Inflammatory macrophage treated with lipopolysaccharide for 1 hour (primary cell): ENCODE data around the gene LRRC51.

Experiments used
- DNase-seq, 2 donors: peaks; one replicate each; pipeline ENCODE4 v3.0.0-alpha.2; 2020 to 2022

The LRRC51 gene

DNA sequence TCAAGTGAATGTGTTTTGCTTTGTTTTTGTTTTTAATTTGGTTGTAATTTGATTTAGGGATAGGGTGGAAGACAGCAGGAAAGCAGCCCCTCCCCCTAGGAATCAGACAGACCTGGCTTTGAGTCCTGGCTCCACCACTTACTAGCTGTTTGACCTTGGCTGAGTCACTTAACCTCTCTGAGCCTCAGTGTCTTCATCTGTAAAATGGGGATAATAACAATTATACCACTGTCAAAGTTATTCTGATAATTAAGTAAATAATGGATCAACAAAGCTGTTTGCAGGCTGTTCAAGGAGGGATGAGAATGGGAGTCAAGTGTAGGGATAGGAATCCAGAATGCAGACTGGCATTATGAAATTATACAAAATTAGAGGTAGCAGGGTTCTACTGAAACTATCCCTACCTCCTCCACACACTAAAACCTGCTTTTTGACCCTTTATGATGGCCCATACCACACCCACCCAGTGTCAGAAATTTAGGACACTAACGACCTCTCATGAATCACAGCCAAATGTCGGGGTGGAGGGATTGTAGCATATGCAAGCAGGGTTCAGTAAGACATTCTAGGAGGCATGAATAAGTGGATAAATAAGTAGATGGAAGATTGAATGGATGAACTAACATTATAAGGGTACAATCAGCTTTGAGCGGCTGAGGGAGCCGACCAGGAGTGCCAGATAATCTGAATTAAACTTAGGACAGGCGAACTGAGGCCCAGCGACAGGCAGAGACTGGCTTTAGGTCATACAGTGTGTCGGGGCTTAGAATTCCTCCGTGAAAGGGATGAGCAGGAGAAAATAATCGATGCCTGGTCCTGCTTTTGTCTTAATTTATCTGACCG lies 30.9 kb downstream of the LRRC51 start:
- no peak for DNase-seq

DNA sequence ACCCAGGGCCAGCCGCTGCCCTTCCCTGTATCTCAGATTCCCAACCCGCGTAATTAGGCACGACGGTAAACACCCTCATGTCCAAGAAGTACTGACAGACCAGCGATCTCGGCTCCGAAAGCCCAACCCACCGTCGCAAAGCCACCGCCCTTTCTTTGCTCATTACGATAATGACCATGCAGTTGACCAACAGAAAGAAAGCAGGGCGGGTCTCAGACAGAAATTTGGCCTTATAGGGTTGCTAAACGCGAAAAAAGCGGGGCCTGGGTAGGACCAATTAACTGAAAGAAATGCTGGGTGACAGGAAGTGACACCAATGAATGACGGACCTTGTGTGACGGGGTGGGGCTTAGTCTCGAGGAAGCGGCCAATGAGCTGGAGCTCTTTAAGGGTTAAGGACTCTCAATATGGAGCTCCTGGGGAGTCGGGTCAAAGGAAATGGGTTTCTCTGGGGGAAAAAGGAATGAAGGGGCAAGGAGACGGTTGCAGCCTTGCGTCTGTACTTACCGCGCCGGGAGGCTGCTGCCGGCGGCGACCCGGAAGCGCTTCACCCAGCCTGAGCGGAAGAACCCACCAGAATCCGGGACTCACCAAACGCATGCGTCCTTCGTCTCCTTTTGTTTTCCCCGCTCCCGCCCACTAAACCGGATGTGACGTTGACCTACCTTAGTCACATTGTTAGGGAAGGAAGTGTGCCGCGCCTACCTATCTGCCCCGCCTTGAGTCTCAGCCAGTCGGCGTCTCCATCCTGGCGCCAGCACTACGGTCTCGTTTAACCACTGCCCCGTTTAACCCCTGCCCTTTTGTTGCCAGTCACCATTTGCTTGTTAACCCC lies 31.7 kb downstream of the LRRC51 start, which contains the start of gene ANAPC15:
TSS of gene ANAPC15 (minus strand) at position 553 of the 835 bp plus-strand sequence. CDS start 1,419 bp downstream, outside the sequence.
- DNase-seq: peak; percentile 100

DNA sequence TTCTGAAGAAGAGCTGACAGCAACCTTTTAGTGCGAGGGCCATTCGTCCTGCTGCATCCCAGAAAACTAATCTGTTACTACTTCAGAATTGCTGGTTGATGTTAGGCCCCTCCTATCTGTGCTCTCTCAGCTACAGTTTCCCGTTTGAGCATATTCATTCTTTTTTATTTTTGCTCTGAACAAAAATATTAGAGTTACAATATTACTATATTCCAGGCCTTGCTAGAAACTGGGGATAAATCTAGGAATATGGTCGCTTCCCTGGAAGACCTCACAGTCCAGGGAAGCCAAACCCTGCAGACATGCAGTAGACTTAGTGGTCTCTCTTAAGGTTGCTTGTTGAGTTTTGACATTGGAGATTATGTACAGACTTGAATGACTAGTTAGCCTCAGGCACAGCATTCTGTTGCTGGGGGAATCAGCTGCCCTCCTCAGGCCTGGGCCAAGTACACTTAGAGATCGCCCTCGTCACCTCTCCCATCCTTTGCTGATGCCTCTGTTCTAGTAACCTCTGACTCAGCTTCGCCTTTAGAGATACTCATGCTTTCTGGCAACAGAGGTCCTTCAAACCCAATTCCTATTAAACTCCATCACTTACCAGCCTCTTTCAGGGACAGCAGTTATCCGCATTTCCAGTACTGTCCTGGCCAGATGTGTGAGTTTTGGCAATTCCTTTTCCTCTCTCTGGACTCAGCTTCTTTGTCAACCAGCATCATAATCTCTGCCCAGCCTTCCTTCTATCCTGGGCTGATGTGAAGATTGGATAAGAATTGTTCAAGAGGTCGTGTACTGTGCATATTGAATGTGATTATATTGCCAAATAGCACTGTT lies 32.5 kb downstream of the LRRC51 start:
- DNase-seq: no peak

DNA sequence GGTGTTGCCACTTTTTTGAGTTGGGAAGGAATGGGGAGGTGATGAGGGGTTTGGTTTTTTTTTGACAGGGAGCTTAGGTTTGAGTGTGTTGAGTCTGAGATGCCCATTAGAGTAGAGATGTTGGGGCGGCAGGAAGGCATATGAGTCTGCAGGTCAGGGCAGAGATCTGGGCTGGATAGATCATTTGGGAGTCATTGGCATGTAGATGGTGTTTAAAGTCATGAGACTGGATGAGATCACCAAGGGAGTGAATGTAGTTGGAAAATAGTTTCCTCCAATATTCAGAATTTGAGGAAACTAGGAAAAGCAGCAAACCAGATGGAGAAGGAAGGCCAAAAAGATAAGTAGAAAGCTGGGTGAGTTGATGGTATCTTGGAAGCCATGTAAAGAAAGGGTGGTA lies 33.9 kb downstream of the LRRC51 start:
- DNase-seq: no peak

DNA sequence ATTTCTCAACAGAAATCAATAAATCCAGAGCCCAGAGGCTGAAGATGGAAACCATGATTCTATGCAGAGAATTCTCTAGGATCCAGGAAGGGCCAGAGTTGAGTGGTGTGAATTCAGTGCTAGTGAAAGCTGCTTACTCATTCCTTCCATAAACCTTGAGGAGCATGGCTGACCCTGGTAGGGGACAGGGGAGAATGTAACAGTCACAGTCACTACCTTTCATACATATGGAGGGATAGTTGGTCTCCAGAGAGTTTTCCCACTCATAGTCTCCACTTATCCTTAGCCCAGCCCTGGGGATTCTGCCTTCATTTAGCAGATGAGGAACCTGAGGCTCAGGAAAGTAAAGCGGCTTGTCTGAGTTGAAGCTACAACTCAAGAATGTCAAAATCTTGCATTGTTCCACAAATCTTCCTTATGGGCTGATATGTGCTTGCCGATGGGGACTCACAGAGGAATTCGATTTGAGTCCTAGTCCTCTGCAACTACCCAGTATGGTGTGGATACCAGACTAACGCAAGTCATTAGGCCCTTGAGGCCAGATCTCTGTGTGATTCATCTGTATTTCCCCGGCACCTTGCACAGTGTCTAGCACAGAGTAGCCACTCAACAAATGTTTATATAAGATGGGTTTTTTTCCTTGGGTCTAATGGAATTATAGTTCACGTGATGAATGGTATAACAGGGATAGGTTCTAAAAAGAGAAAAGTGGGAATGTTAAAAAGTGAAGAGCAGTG lies 35.5 kb downstream of the LRRC51 start:
- DNase-seq: no peak

DNA sequence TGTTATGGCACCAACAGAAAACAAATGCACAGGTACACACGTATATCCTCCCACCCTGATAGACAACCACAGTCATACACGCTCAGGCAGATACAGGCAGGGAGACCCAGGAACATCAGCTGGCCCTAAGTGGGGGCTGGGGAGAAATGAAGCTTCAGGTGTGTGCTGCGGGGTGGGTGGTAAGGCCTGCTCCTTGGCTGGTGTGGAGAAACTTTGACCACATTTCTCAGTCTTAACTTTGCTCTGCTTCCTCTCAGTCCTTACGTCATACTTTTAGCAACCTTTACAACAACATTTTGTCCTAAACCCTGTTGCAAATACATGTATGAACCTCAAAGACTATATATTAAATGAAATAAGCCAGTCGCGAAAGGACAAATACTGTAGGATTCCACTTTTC lies 38.5 kb downstream of the LRRC51 start:
- no peak for DNase-seq

DNA sequence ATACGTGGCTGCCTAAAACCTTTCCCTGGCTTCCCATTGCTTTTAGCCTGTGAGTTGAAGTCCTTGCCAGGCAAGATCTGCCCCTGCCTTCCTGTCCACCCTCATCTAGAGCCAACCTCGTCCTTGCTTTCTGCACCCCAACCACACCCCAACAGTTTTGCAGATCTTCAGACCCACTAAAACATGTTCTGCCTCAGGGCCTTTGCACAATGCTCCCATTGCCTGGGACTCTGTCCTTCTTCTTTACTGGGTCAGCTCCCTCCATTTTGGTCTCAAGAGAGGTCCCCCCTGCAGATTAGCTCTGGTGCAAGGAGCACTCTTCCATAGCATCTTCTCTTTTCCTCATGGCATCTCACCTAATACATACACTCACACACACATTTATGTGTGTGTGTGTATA lies 40.3 kb downstream of the LRRC51 start:
- DNase-seq: no peak

DNA sequence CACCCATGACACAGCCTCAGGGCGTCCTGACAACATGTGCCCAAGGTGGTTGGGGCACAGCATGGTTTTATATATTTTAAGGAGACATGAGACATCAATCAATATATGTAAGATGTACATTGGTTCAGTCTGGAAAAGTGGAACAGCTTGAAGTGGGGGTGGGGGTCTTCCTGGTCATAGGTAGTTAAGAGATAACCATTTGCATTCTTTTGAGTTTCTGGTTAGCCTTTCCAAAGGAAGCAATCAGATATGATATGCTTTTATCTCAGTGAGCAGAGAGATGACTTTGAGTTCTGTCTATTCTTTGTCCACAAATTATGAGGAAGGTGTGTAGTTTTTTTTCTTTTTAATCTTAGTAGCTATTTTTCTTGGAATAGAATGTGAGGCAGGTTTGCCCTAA lies 42.0 kb downstream of the LRRC51 start:
- no peak for DNase-seq

DNA sequence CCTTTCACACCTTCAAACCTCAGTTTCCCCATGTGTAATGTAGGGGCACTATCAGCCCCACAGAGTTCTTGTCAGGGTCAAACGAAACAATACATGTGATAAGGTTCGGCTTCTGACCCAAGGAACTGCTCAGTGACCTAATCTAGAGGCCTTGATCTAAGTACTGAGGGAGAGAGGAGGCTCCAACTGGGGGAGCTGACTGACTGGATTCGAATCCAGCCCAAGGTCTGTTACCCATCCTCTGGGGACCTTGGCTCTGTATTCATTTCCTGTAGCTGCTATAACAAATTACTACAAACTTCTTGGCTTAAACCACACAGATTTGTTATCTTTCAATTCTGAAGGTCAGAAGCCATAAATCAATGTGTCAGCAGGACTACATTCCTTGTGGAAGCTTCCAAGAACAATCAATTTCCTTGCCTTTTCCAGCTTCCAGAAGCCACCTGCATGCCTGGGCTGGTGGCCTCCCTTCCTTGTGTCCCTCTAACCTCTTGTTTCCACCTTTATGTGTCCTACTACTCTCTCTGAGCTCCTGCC lies 42.5 kb downstream of the LRRC51 start:
- no peak for DNase-seq

DNA sequence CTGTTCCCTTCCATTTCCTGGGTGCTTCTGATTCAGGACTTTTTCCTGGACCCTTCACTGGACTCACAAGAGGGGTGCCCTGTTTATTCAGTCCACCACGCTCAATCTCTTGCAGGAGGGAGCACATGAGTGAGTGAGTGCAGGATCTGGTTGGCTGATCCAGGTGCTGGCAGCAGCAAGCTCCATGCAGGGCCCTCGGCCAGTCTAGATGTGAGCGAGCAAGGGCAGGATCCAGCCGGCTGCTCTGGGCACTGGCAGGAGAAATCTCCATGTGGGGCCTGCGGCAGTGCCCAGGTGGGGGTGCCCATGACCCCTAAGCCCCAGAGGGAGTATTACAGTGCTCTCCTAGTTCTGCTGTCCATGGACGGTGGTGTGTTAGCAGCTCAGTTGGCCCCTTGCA lies 43.4 kb downstream of the LRRC51 start:
- DNase-seq: no peak

DNA sequence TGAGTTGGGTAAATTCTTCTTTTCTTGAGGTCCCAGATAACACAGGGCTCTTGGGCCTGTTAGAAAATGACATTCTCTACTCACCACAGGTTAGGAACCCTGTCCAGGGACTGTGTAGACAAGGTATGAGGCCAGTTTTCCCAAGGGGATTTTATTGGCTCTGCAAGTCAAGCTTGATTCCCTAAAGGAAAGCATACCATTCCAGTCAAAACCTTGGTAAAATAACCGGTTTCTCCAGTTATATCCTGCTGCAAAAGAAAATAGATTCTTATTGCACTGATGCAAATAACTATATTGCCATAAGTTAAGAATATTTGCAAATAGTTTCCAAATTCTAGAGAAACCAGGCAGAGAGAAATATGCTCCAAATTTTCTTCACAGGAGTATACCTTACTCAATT lies 45.3 kb downstream of the LRRC51 start:
- no peak for DNase-seq

DNA sequence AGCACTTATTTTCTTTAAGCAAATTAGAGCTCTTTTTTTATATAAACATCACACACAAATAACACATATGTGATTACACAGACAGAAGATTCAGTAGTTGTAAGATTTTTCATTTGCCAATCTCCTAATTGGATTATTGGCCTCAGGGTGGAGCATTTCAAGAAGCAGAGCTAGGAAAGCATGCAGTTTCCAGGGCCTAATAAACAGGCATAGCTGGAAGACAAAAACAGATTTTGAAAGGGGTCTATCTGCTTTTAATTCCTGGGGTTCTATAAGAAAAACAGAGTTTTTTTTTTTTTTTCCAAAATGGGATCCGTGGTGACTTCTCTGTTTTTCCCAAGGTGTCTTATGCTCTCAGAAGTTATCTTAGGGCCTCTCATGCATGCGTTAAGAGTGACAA lies 47.3 kb downstream of the LRRC51 start:
- no peak for DNase-seq

DNA sequence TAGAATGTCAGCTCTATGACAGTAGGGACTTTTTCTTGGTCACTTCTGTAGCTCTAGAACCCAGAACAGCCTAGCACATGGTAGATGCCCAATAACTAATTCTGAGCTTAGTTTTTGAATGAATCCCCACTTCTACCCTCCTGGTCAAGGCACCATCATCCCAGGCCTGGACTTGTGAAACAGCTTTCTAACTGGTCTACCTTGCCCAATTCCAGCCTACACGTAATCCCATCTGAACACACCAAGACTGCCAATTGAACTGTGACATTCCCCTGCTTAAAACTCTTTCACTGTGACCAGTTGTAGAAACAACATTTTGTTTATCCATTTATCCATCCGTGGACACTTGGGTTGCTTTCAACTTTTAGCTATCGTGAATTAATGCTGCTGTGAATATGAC lies 48.7 kb downstream of the LRRC51 start:
- DNase-seq: no peak

DNA sequence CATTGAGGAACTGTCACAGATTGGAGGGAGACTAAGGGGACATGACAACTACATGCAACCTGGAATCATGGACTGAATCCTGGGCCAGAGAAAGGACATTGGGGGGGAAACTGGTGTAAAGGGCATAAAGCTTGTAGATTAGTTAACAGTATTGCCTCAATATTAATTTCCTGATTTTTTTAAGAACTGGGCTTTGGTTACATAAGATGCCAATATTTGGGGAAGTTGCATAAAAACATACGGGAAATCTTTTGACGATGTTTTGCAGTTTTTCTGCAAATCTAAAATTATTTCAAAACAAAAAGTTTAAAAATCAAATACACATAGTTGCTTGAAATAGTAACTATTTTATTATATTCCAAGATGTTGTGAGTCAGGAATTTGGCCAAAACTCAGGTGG lies 52.0 kb downstream of the LRRC51 start:
- peak; percentile 66 to 76 for DNase-seq

DNA sequence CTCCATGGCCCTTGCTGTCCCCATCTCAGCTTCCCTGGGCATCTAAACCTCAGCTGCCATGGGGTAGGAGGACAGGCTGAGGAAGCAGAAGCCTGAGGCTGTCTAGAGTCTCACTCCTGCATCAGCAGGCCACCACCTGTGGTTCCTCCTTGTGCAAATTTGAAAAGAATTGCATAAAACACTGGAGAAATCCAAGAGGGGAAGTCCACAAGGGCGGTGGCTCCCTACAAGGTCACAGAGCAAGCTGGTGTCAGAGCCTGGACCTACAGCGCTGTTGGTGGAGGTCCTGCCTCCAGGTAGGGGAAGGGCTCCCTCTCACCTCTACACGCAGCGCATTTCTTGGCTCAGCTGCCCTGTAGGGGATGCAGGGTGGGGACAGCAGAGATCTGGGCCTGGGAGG lies 54.8 kb downstream of the LRRC51 start, which contains the start of gene FOLR3:
TSS of gene FOLR3 (plus strand) at position 253 of the 400 bp plus-strand sequence. CDS start 228 bp downstream, outside the sequence.
- DNase-seq: peak; percentile 35 to 47

DNA sequence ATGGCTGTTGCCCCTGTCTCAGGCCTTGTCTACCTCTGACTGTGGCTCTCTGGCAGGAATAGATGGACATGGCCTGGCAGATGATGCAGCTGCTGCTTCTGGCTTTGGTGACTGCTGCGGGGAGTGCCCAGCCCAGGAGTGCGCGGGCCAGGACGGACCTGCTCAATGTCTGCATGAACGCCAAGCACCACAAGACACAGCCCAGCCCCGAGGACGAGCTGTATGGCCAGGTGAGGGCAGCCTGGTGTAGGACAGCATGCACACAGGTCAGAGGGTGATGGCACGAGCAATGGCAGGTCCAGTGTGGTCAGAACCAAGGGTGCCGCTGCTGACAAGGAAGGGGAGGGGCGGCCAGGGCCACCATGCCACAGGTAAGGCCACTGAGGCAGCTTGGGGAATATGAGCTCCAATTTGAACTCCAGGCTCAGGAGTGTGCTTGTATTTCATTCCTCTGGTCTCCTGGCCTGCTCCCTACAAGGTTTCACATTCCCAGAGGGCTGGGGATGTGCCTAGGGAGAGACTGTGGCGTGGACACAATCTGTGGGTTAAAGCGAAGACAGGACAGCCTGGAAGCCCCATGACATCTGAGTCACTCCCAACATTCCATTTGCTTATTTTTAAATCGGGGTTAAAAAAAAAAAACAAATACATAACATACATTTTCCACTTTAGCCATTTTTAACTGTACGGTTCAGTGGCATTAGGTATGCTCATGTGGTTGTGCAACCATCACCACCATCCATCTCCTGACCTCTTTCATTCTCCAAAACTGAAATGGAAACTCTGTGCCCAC lies 55.4 kb downstream of the LRRC51 start:
- DNase-seq: no peak

DNA sequence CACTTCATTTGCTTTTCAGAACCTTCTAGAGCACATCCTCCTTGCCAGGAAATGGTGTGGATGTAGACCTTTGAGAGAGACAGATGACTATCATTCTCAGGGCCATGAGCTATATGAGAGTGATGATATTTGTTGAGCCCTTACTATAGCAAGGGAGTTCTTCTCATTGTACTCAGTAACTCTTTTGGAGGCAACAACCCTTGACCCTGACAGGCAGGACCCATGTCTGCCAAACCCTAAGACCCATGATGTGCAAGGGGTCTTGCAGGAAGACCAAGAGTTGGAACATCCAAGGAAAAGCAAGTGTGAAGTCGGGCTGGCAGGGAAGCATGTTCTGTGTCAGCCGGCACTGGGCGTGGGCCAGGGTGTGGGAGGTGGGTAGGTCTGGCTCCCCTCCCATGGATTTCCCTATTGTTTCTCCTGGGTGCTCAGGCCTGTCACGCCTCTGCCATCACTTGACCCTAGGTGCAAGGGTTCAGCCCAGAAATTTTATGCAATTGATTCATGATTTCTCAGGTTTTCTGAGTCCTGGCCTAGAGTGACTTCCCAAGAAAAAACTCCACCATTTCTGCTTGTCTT lies 56.1 kb downstream of the LRRC51 start:
- DNase-seq: no peak

DNA sequence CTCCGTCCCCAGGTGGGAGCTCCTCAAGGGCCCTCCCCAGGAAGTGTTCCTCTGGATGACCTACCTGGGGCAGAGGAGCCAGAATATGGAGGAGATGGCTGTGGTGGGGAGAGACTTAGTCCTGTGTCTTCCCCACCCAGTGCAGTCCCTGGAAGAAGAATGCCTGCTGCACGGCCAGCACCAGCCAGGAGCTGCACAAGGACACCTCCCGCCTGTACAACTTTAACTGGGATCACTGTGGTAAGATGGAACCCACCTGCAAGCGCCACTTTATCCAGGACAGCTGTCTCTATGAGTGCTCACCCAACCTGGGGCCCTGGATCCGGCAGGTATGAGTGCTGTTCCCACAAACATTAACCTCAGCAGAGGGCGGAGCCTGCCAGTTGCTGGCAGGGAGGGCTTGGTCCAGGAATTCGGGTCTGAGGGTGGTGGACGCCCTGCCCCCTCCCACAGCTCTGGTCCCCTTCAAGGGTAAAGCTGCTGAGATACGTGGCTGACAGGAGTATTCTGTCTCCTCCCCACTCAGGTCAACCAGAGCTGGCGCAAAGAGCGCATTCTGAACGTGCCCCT lies 58.3 kb downstream of the LRRC51 start:
- no peak for DNase-seq

DNA sequence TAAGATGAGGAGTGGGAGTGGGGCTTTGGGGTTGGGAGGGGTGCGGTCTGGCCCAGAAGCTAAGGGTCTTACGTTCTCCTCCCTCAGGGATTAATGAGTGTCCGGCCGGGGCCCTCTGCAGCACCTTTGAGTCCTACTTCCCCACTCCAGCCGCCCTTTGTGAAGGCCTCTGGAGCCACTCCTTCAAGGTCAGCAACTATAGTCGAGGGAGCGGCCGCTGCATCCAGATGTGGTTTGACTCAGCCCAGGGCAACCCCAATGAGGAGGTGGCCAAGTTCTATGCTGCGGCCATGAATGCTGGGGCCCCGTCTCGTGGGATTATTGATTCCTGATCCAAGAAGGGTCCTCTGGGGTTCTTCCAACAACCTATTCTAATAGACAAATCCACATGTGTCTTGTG lies 58.9 kb downstream of the LRRC51 start:
- no peak for DNase-seq

DNA sequence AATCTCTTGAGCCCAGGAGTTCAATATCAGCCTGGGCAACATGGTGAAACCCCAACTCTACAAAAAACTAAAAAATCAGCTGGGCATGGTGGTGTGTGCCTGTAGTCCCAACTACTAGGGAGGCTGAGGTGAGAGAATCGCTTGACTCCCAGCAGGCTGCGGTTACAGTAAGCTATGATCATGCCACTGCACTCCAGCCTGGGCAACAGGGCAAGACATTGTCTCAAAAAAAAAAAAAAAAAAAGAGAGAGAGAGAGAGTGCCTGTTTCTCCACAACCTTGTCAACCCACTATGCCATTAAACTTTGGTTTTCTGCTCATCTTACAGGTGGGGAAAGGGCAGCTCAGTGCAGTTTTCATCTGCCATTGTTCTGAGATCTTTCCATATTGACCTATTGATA lies 60.0 kb downstream of the LRRC51 start:
- no peak for DNase-seq
